ENCODE results near the gene LHFPL3. TPM values are rescaled to one million over a fixed set of nuclear protein-coding genes. Genes with fewer than 3 reads are reported as not detected.
"Not testable (repeated sequence)": the region's sequence is repeated elsewhere in the genome, so short reads cannot be mapped to it uniquely, and the experiment has no call there.

The LHFPL3 gene
- polyA plus RNA-seq, 10 donors = 0.08 to 0.13 TPM; not detected in 8

DNA sequence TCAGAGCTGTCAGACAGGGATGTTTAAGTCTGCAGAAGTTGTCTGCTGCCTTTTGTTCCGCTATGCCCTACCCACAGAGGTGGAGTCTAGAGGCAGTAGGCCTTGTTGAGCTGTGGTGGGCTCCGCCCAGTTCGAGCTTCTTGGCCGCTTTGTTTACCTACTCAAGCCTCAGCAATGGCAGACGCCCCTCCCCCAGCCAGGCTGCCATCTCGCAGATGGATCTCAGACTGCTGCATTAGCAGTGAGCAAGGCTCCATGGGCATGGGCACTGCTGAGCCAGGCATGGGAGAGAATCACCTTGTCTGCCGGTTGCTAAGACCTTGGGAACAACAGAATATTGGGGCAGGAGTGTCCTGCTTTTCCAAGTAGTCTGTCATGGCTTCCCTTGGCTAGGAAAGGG, 267.2 kb downstream of the LHFPL3 start:
- DNase-seq = not testable (repeated sequence)

- DNase-seq = no peak
Measured at GRCh38 chr7:104603957-104604356, 275.6 kb downstream of the LHFPL3 start.

- no peak for DNase-seq
Measured at GRCh38 chr7:104604706-104605105, 276.3 kb downstream of the LHFPL3 start.

DNA sequence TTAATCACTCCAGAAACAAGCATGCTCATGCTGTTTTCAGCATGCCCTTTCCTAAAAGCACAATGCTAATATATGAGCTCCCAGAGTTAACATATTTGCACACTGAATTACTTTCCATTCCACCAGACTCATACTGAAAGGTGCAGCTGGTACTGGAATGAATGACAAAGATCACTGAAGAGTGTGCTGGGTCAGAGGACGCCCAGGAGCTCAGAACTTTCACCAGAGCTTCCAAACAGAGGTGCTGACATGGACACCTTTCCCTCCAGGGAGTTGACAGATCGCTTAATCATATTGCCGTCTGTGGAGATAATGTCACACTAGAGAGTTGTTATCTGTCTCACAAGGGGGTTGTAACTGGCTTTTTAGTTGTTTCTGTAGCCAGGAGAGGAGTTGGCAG, 292.9 kb downstream of the LHFPL3 start:
- no peak for DNase-seq

- DNase-seq = no peak
Measured at GRCh38 chr7:104625956-104626355, 297.6 kb downstream of the LHFPL3 start.

DNA sequence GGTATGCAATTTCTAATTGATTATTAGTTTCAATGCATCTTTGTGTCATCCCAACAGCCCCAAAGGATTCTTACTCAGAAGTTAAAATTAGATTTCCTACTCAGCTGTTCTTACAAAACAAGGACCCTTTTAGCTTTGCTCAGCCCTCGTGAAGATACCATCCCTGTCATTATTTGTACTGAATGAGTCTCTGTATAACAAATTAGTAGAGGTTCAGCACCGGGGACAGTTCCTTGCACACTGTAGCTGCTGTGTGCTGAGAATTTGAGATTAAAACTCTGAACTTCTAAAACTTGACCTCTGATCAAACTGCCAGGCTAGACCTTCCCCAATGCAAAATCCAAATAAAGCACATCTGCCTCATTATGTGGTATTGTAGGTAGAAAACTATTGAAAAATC, 299.1 kb downstream of the LHFPL3 start:
- DNase-seq = peak; percentile 12 to 48 (median 26)

GRCh38 chr7:104628017-104628416, 299.6 kb downstream of the LHFPL3 start:
- no peak for DNase-seq

DNA sequence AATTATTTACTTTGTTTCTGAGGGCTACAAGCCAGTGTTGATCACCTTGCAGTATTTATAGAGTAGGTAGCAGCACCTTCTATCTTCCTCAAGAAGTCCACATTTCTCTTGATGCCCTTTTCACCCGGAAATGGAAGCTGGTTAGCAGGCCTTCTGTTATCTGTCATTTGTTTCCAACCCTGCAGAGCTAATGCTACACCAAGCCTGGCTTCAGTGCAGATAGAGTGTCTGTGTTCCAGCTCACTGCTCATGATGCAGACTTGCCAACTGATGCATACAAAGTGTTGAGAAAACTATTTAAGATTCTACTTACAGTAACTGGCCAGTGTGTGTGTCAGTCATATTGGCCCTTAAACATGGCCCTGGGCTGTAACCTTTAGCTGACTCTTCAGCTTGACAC, 301.0 kb downstream of the LHFPL3 start:
- DNase-seq = no peak

GRCh38 chr7:104640506-104640905, 312.1 kb downstream of the LHFPL3 start:
- no peak for DNase-seq

GRCh38 chr7:104642560-104642959, 314.2 kb downstream of the LHFPL3 start:
- no peak for DNase-seq

DNA sequence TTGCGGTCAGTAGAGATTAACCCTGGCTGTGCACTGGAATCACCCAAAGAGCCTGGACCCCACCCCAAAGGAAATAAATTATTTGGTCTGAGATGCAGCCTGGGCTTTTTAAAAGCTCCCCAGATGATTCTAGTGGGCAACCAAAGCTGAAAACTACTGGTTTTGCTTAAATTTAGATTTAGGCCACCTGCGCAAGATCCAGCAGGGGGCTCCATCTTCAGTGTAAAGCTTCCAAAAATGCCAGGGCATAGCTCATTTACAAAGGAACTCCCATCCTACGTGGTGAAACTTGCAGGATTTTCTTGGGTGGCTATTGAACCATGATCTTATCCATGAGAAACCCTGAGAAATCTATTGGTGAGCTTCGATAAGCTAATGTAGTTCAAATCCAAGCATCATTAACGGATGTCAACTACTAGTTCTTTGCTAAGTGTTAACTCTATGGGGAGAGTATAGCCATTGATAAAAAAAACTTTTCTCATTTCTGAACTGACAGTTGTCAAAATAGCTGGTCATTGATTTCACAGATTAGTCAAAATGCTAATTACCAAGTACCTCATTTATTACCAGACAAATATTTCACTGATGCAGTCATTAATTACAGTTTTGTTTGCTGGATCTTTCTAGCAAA, 315.3 kb downstream of the LHFPL3 start:
- DNase-seq = no peak

DNA sequence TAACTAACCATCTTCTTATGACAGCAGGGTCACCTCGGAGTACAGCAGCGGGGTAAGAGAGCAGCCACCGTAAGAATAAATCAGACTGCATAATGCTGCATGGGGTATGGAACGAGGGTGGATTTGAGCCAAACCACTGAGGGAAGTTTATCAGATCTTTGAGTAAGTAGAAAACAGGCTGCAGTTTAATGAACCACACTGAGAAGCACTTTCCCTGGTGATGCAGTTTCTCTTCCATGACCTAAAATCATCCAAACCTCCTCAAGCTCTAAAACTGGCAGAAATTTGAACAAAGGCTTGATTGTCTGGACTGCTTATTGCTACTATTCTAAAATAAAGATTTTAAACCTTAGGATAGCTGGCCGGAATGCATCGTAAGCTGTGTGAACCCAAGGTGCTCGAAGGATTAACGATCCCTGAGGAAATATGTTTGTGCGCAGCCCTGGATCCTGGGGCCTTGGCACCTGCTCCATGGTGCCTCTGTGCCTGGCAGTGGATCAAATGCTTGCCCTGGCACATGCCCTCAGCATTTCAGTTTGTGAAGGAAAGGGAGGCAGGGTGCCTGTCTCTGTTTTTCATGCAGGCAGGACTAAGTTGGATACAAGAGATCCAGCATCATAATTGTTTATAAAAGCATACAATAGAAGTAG, 322.7 kb downstream of the LHFPL3 start:
- no peak for DNase-seq

DNA sequence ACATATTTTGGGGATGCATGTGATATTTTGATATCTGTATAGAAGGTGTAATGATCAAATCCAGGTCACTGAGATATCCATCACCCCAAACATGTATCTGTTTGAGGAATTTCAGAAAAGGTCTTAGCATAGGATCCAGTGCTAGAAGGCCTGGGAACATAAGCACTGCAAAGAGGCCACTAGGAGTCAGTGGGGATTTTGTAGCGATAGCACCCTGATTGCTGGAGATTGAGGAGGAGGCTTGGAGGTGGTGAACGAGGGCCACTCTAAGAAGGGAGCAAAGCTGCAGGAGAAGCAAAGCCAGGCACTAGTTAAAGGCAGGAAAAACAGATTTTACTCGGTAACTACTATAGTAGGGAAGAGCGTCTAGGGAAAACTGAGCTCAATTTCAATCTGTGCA, 324.0 kb downstream of the LHFPL3 start:
- no peak for DNase-seq

DNA sequence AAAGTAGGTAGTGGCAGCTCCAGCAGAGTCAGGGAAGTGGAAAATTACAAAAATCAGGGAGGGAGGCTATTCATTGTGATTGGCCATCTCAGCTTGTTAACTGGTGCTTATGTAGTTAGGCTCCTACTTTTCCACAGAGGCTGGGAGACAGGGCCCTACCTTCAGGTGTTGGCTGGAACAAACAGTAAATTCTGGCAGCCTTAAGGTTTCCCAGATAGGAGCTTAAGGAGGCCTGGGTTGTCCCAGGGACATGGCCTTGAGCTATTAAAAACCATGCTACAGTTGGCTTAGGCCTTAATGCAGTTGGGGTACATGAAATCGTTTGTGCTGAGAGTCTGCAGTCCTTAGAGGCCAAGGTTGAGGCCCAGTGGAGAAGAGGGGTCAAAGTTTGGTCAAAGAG, 324.5 kb downstream of the LHFPL3 start:
- no peak for DNase-seq

- DNase-seq = no peak
Measured at GRCh38 chr7:104653825-104654401, 325.5 kb downstream of the LHFPL3 start.

DNA sequence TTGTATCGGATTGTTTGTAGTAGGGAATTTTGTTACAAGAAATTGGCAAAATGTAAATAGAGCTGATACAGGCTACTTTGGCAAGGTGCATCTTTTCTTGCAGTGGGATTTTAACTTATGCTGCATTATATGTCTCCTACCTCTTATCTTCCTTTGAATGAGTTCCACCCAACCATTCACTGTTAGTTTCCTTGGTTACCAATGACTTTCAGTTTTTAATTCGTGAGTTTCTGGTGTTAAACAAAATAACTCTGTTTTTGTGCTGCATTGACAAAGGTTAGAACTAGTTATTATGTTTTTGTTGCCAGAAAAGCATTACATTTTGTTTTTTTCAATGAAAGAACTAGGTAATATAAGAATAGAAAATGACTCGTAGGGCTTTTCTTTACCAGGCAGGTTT, 327.2 kb downstream of the LHFPL3 start:
- DNase-seq = no peak

GRCh38 chr7:104656467-104656866, 328.1 kb downstream of the LHFPL3 start:
- no peak for DNase-seq

- no peak for DNase-seq
Measured at GRCh38 chr7:104657134-104657533, 328.7 kb downstream of the LHFPL3 start.

- no peak for DNase-seq
Measured at GRCh38 chr7:104661575-104661974, 333.2 kb downstream of the LHFPL3 start.

DNA sequence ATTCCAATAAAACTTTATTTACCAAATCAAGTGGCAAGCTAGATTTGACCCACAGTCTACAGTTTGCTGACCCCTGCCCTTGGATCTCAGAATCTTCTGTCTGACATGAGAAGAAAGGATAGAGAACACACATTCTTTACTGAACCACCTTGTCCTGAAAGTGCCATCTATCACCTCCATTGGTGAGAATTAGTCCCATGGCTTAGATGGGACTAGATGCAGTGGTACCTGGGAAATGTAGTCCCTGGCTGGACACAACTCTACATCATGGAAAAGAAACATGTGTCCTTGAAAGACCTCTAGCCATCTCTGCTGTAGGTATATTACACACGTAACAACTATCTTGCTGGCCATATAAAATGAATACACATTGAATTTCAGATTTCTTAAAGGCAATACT, 336.2 kb downstream of the LHFPL3 start:
- DNase-seq = no peak

GRCh38 chr7:104677587-104677986, 349.2 kb downstream of the LHFPL3 start:
- DNase-seq = no peak

- DNase-seq = no peak
Measured at GRCh38 chr7:104679085-104679484, 350.7 kb downstream of the LHFPL3 start.

- no peak for DNase-seq
Measured at GRCh38 chr7:104686286-104686685, 357.9 kb downstream of the LHFPL3 start.

GRCh38 chr7:104694710-104695109, 366.3 kb downstream of the LHFPL3 start:
- no peak for DNase-seq
